GDM1 (cell line): ENCODE results near the gene AKAP14.
"Not testable (repeated sequence)": the region's sequence is repeated elsewhere in the genome, so short reads cannot be mapped to it uniquely, and the experiment has no call there.

Source experiments
- DNase-seq: peaks from one replicate; lab custom pipeline; 2025; lab: John Stamatoyannopoulos, UW

Gene AKAP14

DNA sequence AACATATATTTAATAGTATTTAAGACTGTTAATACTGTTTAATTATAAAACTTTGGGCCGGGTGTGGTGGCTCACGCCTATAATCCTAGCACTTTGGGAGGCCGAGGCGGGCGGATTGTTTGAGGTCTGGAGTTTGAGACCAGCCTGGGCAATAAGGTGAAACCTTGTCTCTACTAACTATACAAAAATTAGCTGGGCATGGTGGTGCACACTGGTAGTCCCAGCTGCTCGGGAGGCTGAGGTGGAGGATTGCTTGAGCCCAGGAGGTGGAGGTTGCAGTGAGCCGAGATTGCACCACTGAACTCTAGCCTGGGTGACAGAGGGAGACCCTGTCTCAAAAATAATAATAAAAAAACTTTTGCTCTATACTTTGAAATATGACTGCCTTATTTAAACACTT is 26.7 kb downstream of the AKAP14 start:
- DNase-seq, result not testable (repeated sequence)

DNA sequence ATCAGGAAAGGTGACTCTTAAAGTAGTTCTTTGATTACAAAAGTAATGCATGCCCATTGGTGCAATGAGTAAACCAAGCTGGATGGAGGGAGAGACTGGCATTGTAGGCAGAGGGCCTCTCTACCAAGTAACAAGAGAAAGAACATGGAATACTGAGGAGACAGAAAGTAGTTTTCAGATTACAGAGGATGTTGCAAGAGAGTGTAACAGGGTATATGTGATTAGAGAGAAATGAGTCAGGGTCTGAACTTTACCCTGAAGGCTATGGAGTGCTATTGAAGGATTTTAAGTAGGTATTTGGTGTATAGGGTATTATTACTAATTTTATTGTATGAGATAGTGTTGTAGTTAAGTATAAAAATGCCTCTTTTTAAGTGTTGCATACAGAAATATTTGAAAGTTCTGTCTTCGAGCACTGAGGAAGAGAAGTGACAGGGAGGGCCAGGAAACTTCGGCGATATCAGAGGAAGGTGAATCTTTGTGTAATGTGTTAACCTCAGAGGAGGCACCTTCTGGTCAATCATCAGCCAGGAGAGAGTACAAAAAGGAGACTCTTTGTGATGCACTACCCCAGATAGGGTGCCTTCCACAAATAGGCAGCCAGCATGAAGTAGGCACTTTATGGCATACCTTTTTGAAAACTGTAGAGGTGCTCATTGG is 39.7 kb downstream of the AKAP14 start:
- DNase-seq, result no peak

DNA sequence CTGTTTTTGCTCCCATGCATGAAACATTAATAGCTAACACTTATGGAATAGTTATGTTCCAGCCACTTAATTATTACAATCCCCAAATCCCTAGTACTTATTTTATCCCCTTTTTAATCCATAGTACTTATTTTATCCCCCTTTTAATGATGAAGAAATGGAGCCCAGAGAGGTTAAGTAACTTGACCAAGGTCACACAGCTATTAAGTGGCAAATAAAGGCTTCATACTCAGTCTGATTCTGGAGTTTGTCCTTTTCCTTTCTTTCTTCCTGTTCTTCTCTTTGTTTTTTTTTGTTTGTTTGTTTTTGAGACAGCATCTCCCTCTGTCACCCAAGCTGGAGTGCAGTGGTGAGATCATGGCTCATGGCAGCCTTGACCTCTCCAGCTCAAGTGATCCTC is 45.6 kb downstream of the AKAP14 start:
- no peak for DNase-seq

DNA sequence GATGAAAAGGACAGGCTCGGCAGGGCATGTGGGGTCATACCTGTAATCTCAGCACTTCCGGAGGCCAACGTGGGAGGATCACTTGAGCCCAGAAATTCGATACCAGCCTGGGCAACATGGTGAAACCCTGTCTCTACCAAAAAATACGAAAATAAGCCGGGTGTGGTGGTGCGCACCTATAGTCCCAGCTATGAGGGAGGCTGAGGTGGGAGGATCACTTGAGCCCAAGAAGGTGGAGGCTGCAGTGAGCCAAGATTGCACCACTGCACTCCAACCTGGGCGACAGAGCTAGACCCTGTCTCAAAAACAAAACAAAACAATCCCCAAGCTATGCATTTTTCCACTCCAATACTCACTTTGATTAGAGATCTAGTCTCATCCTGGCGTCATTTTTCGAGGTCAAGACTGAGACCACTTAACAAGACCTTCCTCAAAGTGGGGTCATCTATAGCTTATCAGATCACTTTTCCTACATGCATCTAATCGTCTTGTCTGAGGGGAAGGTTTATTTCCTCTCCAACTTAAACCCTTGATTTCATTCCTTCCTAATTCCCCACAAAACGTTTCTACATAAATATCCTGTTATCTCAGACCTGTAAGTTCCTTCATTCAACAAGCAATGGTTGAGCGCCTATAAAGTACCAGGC is 46.6 kb downstream of the AKAP14 start:
- no peak for DNase-seq

DNA sequence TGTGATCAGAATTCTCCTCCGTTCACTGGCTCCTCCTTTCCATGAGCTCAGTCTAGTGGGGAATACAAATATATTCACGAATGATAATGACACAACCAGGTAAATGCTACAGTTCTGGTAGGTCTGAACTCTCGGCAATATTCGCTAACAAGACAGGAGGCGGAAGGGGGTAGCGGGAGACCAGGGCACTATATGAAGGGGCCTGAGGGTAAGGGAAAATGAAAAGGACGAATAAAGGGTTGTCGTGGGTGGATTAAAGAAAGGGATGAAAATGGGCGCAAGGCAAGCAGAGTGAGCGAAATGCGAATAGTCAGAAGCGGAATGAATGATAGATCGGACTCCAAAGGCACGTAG is 47.1 kb downstream of the AKAP14 start:
- no peak for DNase-seq

DNA sequence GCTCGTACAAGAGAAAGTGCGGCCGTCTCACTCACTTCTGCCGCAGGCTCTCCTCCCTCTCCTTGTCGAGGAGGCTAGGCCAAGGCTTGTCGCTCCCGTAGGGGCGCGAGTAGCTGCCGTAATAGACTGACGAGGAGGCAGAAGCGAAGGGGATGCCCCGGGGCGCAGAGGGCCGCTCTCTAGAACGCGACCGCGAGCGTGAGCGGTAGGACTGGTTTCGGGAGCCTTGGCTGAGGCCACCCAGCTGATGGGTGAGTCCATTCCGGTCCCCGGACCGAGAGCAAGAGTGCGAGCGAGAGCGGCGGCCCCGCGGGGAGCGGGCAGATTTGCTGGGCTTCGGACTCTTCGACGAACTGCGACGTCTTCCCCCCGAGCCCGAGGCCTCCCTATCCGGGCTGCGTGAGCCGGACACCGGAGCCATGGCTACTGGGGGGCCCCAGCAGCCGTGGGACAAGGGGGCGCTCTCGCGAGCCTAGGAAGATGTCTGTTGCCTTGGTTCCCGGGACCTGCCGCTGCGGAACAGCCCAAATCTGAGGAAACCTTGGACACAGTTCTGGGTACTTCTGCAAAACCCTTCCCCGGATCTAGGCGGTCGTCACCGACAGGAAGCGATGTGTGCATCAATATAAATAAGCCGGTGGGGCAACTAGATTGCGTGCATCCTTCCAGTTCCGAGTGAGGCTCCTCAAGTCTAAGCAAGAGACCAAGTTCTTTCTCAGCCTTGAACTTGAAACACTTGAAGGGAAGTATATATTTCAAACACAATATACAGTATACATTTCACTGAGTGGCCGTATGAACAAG is 47.7 kb downstream of the AKAP14 start, which contains the start of gene NKAP:
NKAP (minus strand) TSS at position 567 of the 804 bp plus-strand sequence; CDS start at position 421, 146 bp downstream.
- peak; percentile 69 for DNase-seq

DNA sequence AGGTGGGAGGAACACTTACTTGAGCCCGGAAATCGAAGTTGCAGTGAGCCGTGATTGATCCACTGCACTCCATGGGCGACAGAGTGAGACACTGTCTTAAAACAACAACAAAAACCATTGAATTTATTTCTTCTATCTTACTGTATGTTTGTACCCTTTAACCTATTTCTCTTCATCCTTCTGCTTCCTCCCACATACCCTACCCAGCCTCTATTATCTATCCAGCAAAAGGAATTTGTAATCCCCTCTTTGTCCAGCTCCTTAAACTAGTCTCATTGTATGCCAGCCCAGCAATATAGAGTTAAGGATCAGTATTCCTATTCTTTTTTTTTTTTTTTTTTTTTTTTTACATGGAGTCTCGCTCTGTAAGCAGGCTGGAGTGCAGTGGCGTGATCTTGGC is 49.8 kb downstream of the AKAP14 start:
- no peak for DNase-seq

DNA sequence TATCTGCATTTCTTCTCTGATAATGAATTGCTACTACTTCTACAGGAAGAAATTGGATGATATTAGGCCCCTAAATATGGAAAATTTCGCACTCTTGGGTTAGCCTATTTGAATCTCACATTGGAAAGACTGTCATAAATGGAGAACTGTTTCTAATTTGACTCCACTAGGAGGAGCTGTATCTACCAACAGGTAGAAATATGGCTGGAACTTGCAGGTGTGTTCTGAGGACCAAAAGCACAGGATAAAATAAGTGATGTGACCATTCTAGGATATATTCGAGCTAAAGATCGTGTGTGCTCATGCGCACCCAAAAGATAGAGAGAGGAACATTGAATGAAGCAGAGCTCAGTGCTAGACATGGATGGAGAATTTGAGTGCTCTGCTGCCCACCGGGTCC is 52.7 kb downstream of the AKAP14 start:
- DNase-seq, result no peak

DNA sequence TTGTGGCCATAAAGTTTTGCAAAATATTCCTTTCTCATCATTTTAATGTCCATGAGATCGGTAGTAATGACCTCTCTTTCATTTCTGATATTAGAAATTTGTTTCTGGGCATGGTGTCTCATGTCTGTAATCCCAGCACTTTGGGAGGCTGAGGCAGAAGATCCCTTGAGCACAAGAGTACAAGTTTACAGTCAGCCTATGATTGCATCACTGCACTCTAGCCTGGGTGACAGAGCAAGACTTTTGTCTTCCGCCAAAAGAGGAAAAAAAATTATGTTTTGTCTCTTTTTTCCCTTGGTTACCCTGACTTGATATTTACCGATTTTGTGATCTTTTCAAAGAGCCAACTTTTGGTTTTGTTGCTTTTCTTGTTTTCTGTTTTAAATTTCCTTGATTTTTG is 58.7 kb downstream of the AKAP14 start:
- DNase-seq, result no peak

DNA sequence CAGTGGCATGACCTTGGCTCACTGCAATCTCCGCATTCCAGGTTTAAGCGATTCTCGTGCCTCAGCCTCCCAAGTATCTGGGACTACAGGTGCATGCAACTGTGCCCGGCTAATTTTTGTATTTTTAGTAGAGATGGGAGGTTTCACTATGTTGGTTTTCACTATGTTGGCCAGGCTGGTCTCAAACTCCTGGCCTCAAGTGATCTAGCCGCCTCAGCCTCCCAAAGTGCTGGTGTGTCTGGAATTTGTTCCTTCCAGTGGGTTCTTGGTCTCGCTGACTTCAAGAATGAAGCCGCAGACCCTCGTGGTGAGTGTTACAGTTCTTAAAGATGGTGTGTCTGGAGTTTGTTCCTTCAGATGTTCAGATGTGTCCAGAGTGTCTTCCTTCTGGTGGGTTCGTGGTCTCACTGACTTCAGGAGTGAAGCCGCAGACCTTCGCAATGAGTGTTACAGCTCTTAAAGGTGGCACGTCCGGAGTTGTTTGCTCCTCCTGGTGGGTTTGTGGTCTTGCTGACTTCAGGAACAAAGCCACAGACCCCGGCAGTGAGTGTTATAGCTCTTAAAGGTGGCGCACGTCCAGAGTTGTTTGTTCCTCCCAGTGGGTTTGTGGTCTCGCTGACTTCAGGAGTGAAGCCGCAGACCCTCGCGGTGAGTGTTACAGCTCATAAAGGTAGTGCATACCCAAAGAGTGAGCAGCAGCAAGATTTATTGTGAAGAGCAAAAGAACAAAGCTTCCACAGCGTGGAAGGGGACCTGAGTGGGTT is 60.3 kb downstream of the AKAP14 start:
- peak; percentile 5 for DNase-seq

DNA sequence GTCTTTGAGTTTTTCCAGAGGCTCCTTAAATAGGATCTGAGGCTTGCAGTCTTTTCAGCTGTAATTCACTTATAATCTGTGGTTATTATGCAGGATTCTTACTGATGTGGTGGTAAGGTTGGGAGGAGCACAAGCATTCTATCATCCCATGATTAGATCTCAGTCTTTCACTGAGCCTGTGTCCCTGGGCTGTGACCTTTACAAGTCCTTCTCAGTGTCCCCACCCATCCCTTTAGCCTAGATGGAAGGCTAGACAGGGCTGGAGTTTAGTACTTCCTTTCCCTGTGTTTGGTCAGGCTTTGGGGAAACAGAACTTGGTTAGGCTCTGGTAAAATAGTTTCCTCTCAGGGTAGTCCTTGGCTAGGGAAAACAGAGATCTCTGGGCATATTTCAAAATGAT is 64.9 kb downstream of the AKAP14 start:
- DNase-seq, result no peak

DNA sequence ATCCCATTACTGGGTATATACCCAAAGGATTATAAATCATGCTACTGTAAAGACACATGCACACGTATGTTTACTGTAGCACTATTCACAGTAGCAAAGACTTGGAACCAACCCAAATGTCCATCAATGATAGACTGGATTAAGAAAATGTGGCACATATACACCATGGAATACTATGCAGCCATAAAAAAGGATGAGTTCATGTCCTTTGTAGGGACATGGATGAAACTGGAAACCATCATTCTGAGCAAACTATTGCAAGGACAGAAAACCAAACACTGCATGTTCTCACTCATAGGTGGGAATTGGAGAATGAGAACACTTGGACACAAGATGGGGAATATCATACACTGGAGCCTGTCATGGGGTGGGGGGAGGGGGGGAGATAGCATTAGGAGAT is 71.1 kb downstream of the AKAP14 start:
- not testable (repeated sequence) for DNase-seq
